Heart left ventricle (tissue), 13 donors: ENCODE results near the gene TIMM23B.
"Not testable (repeated sequence)": the region's sequence is repeated elsewhere in the genome, so short reads cannot be mapped to it uniquely, and the experiment has no call there.

ENCODE experiments used
- CTCF ChIP-seq, 12 donors: fragments of 200-600 bp; sonication (generic) in 4 of 12; IDR thresholded peaks; one replicate each; pipeline versions ENCODE4 v1.5.0 to v1.8.0; 2018 to 2022; ENCODE audit warnings: antibody characterized with exemption in 12 of 12, mild to moderate bottlenecking in 5 of 12
- POLR2A ChIP-seq, 2 donors: fragments of 450-650 bp; IDR thresholded peaks; one replicate each; pipeline ENCODE4 v1.6.1; 2017; ENCODE audit warnings: antibody characterized with exemption in 2 of 2, mild to moderate bottlenecking in 2 of 2, moderate library complexity in 2 of 2
- donor health status: ischemic (EF 13 %, LVEDD 7.1; RV severe dilation, severe dysfunction).
- donor health status: DM: no; HTN: yes; CAD: no.
- donor health status: DM: no; HTN: no; CAD: no.
- donor health status: ischemic (EF 25% LVEDD 6.9; RV normal size, moderate dysfunction).
- donor health status: ischemic (EF 25% LVEDD 5.7; RV mildly dilated, moderate dysfunction).
- donor health status: ischemic (EF 35%, LVEDD 5.7; RV mildly dilated, moderate dysfunction).
- donor health status: nonischemic (EF 11% LVEDD 7.7; RV severe dilation, severe dysfunction).
- donor health status: DM: yes; HTN: yes; CAD: no.
- donor health status: PGD.
- donor health status: ischemic (EF 29% LVEDD 5.4; RV normal size, mild dysfunction).
- donor health status: nonischemic (EF 23%, LVEDD 6.1; RV moderate dilation, normal function).

- not testable (repeated sequence) for TF ChIP-seq POLR2A, CTCF (IDR thresholded peaks at IDR 0.05)
Measured at GRCh38 chr10:50016926-50017325, 75.1 kb downstream of the TIMM23B start.
